Fibroblast of lung (primary cell): ENCODE data around the gene TRIP12. TPM values are rescaled to one million over a fixed set of nuclear protein-coding genes. Genes with fewer than 3 reads are reported as not detected.

Experiments used
- DNase-seq, 2 donors: peaks; one replicate each; pipeline versions ENCODE4 v3.0.0 to v3.0.0-alpha.2; 2010; ENCODE audit warnings: low read depth in 2 of 2
- H2AFZ ChIP-seq: 2 replicates; pipeline ENCODE4 v1.5.1; 2012; ENCODE audit warnings: low read length, control low read depth, inconsistent platforms
- H3K27ac ChIP-seq: 2 replicates; pipeline ENCODE4 v1.5.1; 2011; ENCODE audit warnings: low read length, control low read depth; ENCODE audit not compliant: insufficient read depth
- H3K27me3 ChIP-seq: 2 replicates; pipeline ENCODE4 v1.5.1; 2011; ENCODE audit warnings: mild to moderate bottlenecking, low read length; ENCODE audit not compliant: control insufficient read depth, insufficient read depth
- H3K36me3 ChIP-seq: 2 replicates; pipeline ENCODE4 v1.5.1; 2011; ENCODE audit warnings: low read length; ENCODE audit not compliant: control insufficient read depth, insufficient read depth
- H3K4me1 ChIP-seq: 2 replicates; pipeline ENCODE4 v1.5.1; 2011; ENCODE audit warnings: low read length; ENCODE audit not compliant: control insufficient read depth, insufficient read depth; ENCODE audit errors: extremely low read depth
- H3K4me2 ChIP-seq: 2 replicates; pipeline ENCODE4 v1.5.1; 2011; ENCODE audit warnings: low read length, control low read depth; ENCODE audit not compliant: insufficient read depth; ENCODE audit errors: extremely low read depth
- H3K4me3 ChIP-seq, 4 experiments: fragments of 200-600 bp in 1 of 4; sonication (generic) in 1 of 4; replicated peaks in 1 of 4; 2 replicates each; pipeline ENCODE4 v1.5.1; 2011 to 2016; ENCODE audit warnings: low read length in 4 of 4, low read depth in 3 of 4, mild to moderate bottlenecking in 3 of 4, control low read depth in 2 of 4, inconsistent platforms in 1 of 4, mixed read lengths in 1 of 4; ENCODE audit not compliant: insufficient read depth in 1 of 4; ENCODE audit errors: control extremely low read depth in 1 of 4
- H3K79me2 ChIP-seq: 2 replicates; pipeline ENCODE4 v1.5.1; 2012; ENCODE audit warnings: mild to moderate bottlenecking, low read length, inconsistent platforms; ENCODE audit not compliant: control insufficient read depth, insufficient read depth
- H3K9ac ChIP-seq: 2 replicates; pipeline ENCODE4 v1.5.1; 2011; ENCODE audit warnings: mild to moderate bottlenecking, low read length, control low read depth; ENCODE audit not compliant: insufficient read depth
- H3K9me3 ChIP-seq: 2 replicates; pipeline ENCODE4 v1.5.1; 2012; ENCODE audit warnings: low read depth, low read length; ENCODE audit not compliant: control insufficient read depth, insufficient read depth
- H4K20me1 ChIP-seq: 2 replicates; pipeline ENCODE4 v1.5.1; 2011; ENCODE audit warnings: low read length; ENCODE audit not compliant: control insufficient read depth, insufficient read depth; ENCODE audit errors: extremely low read depth
- CTCF ChIP-seq, 2 donors: IDR thresholded peaks in 1 of 2; conservative IDR thresholded peaks in 1 of 2; 1 replicate in 1 of 2; 2 replicates in 1 of 2; pipeline ENCODE4 v1.5.1; 2011 to 2012; ENCODE audit warnings: low read length in 2 of 2, control low read depth in 1 of 2, inconsistent platforms in 1 of 2, low read depth in 1 of 2, mild to moderate bottlenecking in 1 of 2
- EZH2 ChIP-seq: IDR thresholded peaks from 2 replicates; pipeline ENCODE4 v1.5.1; 2012; ENCODE audit warnings: low read length, control low read depth, mild to moderate bottlenecking; ENCODE audit errors: missing control alignments
- polyA plus RNA-seq, 2 donors: library from polyadenylated mRNA; depleted of rRNA in 1 of 2; stranded (reverse) in 1 of 2; unstranded in 1 of 2; fragments of >200 nt; gene quantifications; 2 replicates each; pipeline ENCODE4 v1.2.1, GENCODE V29; 2011 to 2012; ENCODE audit warnings: missing spikeins in 1 of 2
- total RNA-seq: library from RNA; depleted of rRNA; stranded (reverse); fragments of >200 nt; gene quantifications from 2 replicates; pipeline ENCODE4 v1.2.1, GENCODE V29; 2014

TRIP12 gene
- total and polyA plus RNA-seq, 2 donors (not counting 1 experiment from before 2014, with no cell fraction given) = 122 to 277 TPM

DNA sequence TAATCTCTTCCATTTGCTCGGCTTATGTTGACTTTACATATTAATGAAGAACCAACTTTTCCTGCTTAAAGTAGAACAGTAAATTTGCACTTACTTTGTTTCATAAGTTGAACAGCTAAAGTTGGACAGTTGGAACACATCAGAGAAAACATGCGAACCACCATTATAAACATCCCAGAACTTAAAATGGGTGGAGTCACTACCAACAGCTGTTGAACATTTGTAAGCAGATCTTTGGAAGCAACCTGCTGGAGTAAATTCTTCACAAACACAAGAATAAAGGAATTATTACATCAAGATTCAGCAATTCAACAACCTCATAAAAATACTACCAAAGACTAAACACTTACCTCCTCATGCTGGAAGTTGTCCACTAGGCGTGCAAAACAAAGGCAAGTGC lies 111.0 kb downstream of the TRIP12 start:
- Histone ChIP-seq H3K27me3 (no peaks in the 10 kb centered on the region), H3K4me1 (no peaks in the 10 kb centered on the region), H3K79me2 (no peaks in the 10 kb centered on the region), H3K4me3 (no peak overlapping the region), H2AFZ (no peak overlapping the region), H3K27ac (no peak overlapping the region), H3K9me3 (no peaks in the 10 kb centered on the region), H3K4me2 (no peak overlapping the region), H4K20me1 (no peaks in the 10 kb centered on the region), H3K9ac (no peak overlapping the region), H3K36me3 (peaks cover 11% of the 10 kb centered on the region)
- DNase-seq = peak in 1 of 2 donors; percentile 87
- TF ChIP-seq CTCF (conservative IDR thresholded peaks at IDR 0.05 in 1 of 2, IDR thresholded peaks at IDR 0.05 in 1 of 2; ENCODE audit: low read depth in 1 of 2, low read length in 2 of 2) = no peak
- TF ChIP-seq EZH2 = no peak

GRCh38 chr2:229805559-229805958 lies 116.2 kb downstream of the TRIP12 start:
- Histone ChIP-seq H3K4me1 (no peaks in the 10 kb centered on the region), H3K79me2 (no peaks in the 10 kb centered on the region), H3K9me3 (no peaks in the 10 kb centered on the region), H3K36me3 (peaks cover 9% of the 10 kb centered on the region), H3K4me3 (no peak overlapping the region), H2AFZ (no peak overlapping the region), H4K20me1 (no peaks in the 10 kb centered on the region), H3K27ac (no peak overlapping the region), H3K9ac (no peak overlapping the region), H3K27me3 (no peaks in the 10 kb centered on the region), H3K4me2 (no peak overlapping the region)
- DNase-seq = no peak
- no peak for TF ChIP-seq CTCF (conservative IDR thresholded peaks at IDR 0.05 in 1 of 2, IDR thresholded peaks at IDR 0.05 in 1 of 2; ENCODE audit: low read depth in 1 of 2, low read length in 2 of 2)

DNA sequence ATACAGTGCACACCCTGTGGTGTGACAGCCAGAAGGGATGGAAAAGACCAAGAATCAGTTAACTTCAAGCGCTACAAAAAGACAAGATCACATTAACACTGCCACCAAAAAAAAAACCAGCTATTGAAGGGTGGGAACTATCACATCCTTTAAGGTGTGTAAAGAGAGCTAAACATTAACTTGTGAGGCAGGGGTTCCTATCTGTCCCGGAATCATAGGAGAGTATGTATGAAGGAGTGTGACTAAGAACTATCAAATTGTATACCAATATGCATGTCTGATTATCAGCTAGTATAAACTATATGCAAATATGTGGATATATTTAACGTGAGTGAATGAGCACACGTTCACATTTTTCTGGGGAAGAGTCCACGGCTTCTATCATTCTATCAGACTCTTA lies 119.0 kb downstream of the TRIP12 start:
- Histone ChIP-seq H2AFZ (no peak overlapping the region), H3K9me3 (no peaks in the 10 kb centered on the region), H3K4me1 (no peaks in the 10 kb centered on the region), H4K20me1 (no peaks in the 10 kb centered on the region), H3K4me3 (no peak overlapping the region), H3K27me3 (no peaks in the 10 kb centered on the region), H3K4me2 (no peak overlapping the region), H3K36me3 (peaks cover 4% of the 10 kb centered on the region), H3K9ac (no peak overlapping the region), H3K27ac (no peak overlapping the region), H3K79me2 (no peaks in the 10 kb centered on the region)
- TF ChIP-seq EZH2 (no peak), CTCF (conservative IDR thresholded peaks at IDR 0.05 in 1 of 2, IDR thresholded peaks at IDR 0.05 in 1 of 2; ENCODE audit: low read depth in 1 of 2, low read length in 2 of 2) (no peak)
- no peak for DNase-seq
